Type B pancreatic cell (in vitro differentiated cells): ENCODE data around the gene FNIP1. TPM values are rescaled to one million over a fixed set of nuclear protein-coding genes. Genes with fewer than 3 reads are reported as not detected.

ENCODE experiments used
- DNase-seq: peaks from one replicate; pipeline ENCODE4 v3.0.0; 2021; ENCODE audit warnings: mixed read lengths; ENCODE audit not compliant: unreplicated experiment; ENCODE audit errors: extremely low spot score
- H3K27ac Mint-ChIP-seq: 2 replicates; pipeline ENCODE4 v1.8.0; 2021; ENCODE audit warnings: mild to moderate bottlenecking, mixed read lengths
- H3K27me3 Mint-ChIP-seq: 2 replicates; pipeline ENCODE4 v1.8.0; 2021; ENCODE audit warnings: mixed read lengths
- H3K36me3 Mint-ChIP-seq: 2 replicates; pipeline ENCODE4 v1.8.0; 2021; ENCODE audit warnings: mixed read lengths
- H3K4me1 Mint-ChIP-seq: one replicate; pipeline ENCODE4 v1.8.0; 2021; ENCODE audit warnings: mixed read lengths; ENCODE audit not compliant: unreplicated experiment
- H3K4me3 Mint-ChIP-seq: 2 replicates; pipeline ENCODE4 v1.8.0; 2021; ENCODE audit warnings: mild to moderate bottlenecking, mixed read lengths
- H3K9me3 Mint-ChIP-seq: 2 replicates; pipeline ENCODE4 v1.8.0; 2021; ENCODE audit warnings: mixed read lengths
- total RNA-seq: library from RNA; stranded (reverse); gene quantifications from 2 replicates; pipeline ENCODE4 v1.2.1, GENCODE V29; 2021; ENCODE audit warnings: low replicate concordance
- TF ChIP-seq, protein P1 (sequence below): fragments of 200-600 bp; sonication (generic); conservative IDR thresholded peaks from 2 replicates; pipeline ENCODE4 v1.5.0; 2021; ENCODE audit warnings: antibody characterized with exemption, mild to moderate bottlenecking

FNIP1 gene
- total RNA-seq, 1 donor from 2014 or later, result 32.4 TPM

DNA sequence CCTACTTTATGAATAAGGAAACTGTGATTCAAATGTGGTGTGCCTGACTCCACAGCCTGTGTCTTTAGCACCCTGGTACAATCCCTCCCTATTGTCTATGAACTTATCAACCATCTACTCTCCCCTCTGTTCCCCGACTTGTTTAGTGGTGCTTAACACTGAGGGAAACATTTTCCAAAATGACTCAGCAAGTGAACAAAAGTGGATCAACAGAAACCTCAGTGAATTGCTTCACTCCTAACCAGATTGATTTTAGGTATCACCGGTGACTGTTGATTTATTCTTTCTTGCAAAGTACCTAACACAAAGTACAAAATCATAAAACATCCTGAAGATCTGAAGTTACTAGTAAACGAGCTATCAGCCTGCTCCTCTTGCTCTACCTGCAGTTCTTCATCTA is 119.7 kb downstream of the FNIP1 start:
- peaks cover 38% of the 10 kb centered on the region for H3K36me3 Mint-ChIP-seq
- H3K27ac Mint-ChIP-seq, result no peak overlapping the region
- no peaks in the 10 kb centered on the region for H3K9me3 Mint-ChIP-seq
- no peak for DNase-seq
- TF ChIP-seq, protein P1, sequence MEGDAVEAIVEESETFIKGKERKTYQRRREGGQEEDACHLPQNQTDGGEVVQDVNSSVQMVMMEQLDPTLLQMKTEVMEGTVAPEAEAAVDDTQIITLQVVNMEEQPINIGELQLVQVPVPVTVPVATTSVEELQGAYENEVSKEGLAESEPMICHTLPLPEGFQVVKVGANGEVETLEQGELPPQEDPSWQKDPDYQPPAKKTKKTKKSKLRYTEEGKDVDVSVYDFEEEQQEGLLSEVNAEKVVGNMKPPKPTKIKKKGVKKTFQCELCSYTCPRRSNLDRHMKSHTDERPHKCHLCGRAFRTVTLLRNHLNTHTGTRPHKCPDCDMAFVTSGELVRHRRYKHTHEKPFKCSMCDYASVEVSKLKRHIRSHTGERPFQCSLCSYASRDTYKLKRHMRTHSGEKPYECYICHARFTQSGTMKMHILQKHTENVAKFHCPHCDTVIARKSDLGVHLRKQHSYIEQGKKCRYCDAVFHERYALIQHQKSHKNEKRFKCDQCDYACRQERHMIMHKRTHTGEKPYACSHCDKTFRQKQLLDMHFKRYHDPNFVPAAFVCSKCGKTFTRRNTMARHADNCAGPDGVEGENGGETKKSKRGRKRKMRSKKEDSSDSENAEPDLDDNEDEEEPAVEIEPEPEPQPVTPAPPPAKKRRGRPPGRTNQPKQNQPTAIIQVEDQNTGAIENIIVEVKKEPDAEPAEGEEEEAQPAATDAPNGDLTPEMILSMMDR, result no peak
- no peak overlapping the region for H3K4me3 Mint-ChIP-seq
- H3K27me3 Mint-ChIP-seq, result no peaks in the 10 kb centered on the region
- peaks cover 5% of the 10 kb centered on the region for H3K4me1 Mint-ChIP-seq

DNA sequence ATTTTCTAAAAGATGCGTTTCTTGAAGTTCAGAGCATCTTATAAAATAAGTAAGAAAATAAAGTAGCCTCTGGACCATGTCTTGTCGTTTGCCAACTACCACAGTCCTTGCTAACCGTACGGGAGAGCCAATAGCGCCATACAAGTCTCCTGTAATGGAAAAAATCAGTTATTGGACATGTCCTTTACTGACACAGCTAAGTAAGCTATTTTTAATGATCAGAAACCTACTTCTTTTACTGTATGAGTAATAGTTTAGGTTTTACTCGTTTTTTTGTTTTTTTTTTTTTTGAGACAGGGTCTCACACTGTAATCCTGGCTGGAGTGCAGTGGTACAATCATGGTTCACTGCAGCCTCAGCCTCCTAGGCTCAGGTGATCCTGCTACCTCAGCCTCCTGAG is 124.0 kb downstream of the FNIP1 start:
- peaks cover 48% of the 10 kb centered on the region for H3K36me3 Mint-ChIP-seq
- no peak overlapping the region for H3K27ac Mint-ChIP-seq
- H3K9me3 Mint-ChIP-seq, result no peaks in the 10 kb centered on the region
- no peaks in the 10 kb centered on the region for H3K27me3 Mint-ChIP-seq
- DNase-seq, result no peak
- TF ChIP-seq, protein P1, result no peak
- no peak overlapping the region for H3K4me3 Mint-ChIP-seq
- H3K4me1 Mint-ChIP-seq, result peaks cover 8% of the 10 kb centered on the region

DNA sequence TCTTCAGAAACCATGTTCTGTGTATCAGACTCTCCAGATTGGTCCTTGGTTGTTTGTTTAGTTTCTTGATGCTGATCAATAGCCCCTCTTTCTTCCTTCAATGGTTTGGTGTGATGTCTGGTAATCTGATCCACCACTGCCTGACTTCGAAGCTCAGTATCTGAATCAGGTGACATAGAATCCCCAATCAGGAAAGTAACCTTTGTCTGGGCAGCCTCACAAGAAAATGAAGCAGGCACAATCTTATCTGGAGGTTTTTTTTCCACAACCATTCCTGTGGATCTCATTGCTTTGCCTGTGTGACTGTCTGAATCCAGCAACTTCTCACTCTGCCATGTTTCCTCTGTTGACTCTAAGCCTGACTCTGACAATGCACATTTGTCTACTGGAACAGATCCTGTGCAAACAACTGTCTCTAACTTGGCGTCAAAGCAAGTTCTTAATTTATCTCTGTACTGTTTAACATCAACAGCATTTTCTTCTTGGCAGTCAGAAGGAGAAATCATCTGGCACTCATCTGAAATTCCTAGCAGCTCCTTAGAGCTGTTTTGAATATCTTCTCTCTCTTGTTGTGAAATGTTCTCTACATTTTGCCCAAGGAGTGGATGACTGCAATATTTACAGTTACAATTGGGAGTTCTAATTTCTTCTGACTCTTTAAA is 124.7 kb downstream of the FNIP1 start:
- H3K27me3 Mint-ChIP-seq, result no peaks in the 10 kb centered on the region
- no peak overlapping the region for H3K4me3 Mint-ChIP-seq
- H3K36me3 Mint-ChIP-seq, result peaks cover 44% of the 10 kb centered on the region
- peak overlapping the region; percentile 12 for H3K27ac Mint-ChIP-seq
- TF ChIP-seq, protein P1, result no peak
- DNase-seq, result no peak
- H3K9me3 Mint-ChIP-seq, result no peaks in the 10 kb centered on the region
- peaks cover 8% of the 10 kb centered on the region for H3K4me1 Mint-ChIP-seq

DNA sequence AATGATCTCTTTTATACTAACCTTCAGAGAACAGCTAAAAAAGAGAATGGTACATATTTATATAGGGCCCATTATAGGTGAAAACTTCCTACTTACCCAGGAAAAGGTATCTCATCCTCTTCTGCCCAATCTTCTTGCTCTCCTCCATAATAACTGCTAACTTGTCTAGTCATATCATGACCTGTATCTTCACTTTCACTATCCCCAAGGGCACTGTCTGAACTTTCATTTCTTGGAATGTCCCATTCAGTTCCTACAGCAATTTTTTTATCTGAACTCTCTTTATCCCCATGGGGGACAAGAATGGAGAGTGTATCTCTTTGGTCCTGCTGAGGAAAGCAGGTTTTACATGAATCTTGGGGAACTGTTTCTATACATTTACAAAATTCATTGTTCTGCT is 125.4 kb downstream of the FNIP1 start:
- no peaks in the 10 kb centered on the region for H3K9me3 Mint-ChIP-seq
- TF ChIP-seq, protein P1, result no peak
- H3K27ac Mint-ChIP-seq, result no peak overlapping the region
- H3K36me3 Mint-ChIP-seq, result peaks cover 43% of the 10 kb centered on the region
- no peak for DNase-seq
- H3K4me1 Mint-ChIP-seq, result peaks cover 8% of the 10 kb centered on the region
- H3K27me3 Mint-ChIP-seq, result no peaks in the 10 kb centered on the region
- H3K4me3 Mint-ChIP-seq, result no peak overlapping the region

- Mint-ChIP-seq H3K27me3 (no peaks in the 10 kb centered on the region), H3K9me3 (peaks cover 4% of the 10 kb centered on the region), H3K4me1 (no peaks in the 10 kb centered on the region), H3K36me3 (peaks cover 34% of the 10 kb centered on the region), H3K27ac (no peak overlapping the region), H3K4me3 (no peak overlapping the region)
- no peak for DNase-seq
- TF ChIP-seq, protein P1, result no peak
Observed at GRCh38 chr5:131664929-131665328, 131.9 kb downstream of the FNIP1 start.

- Mint-ChIP-seq H3K27ac (no peak overlapping the region), H3K9me3 (peaks cover 4% of the 10 kb centered on the region), H3K36me3 (peaks cover 46% of the 10 kb centered on the region), H3K27me3 (no peaks in the 10 kb centered on the region), H3K4me1 (no peaks in the 10 kb centered on the region), H3K4me3 (no peak overlapping the region)
- DNase-seq, result no peak
- TF ChIP-seq, protein P1, result no peak
Observed at GRCh38 chr5:131661933-131662332, 134.9 kb downstream of the FNIP1 start.
